H1 (cell line): Measurements from ENCODE around the gene WDR64. TPM values are rescaled to one million over a fixed set of nuclear protein-coding genes. Genes with fewer than 3 reads are reported as not detected.

Experiments used
- CTCF ChIA-PET: fragments of 300-600 bp; sonication (Branson Sonifier 250); formaldehyde crosslinking; loops from one replicate; lab custom pipeline; 2021; ENCODE audit not compliant: partially characterized antibody; lab: Charles Lee
- POLR2A ChIA-PET: fragments of 300-600 bp; sonication (Branson Sonifier 250); formaldehyde crosslinking; loops from one replicate; lab custom pipeline; 2021; ENCODE audit warnings: inconsistent platforms; ENCODE audit not compliant: partially characterized antibody; lab: Charles Lee
- DNase-seq, 2 experiments: peaks; one replicate each; pipeline versions ENCODE4 v3.0.0 to v3.0.0-alpha.2; 2010 to 2022; ENCODE audit warnings: low spot score in 2 of 2, low read depth in 1 of 2, mixed read lengths in 1 of 2
- FAIRE-seq: peaks from 2 replicates; lab custom pipeline; 2011; peaks lifted over from hg19 to GRCh38; lab: Jason Lieb, UNC
- H2AFZ ChIP-seq: 2 replicates; pipeline ENCODE4 v1.8.1; 2012; ENCODE audit warnings: low read length, inconsistent platforms
- H2AK5ac ChIP-seq: 2 replicates; pipeline ENCODE4 v1.6.1; 2013; ENCODE audit warnings: low read depth, low read length
- H2BK120ac ChIP-seq: replicated peaks from 2 replicates; pipeline ENCODE3; 2013; ENCODE audit warnings: low read depth, low read length, inconsistent platforms
- H2BK12ac ChIP-seq: 2 replicates; pipeline ENCODE4 v1.6.1; 2013; ENCODE audit warnings: low read depth, low read length
- H2BK15ac ChIP-seq: 2 replicates; pipeline ENCODE4 v1.6.1; 2013; ENCODE audit warnings: low read length
- H2BK20ac ChIP-seq: 2 replicates; pipeline ENCODE4 v1.6.1; 2013; ENCODE audit warnings: low read length
- H2BK5ac ChIP-seq: 2 replicates; pipeline ENCODE4 v1.6.1; 2013; ENCODE audit warnings: low read depth, low read length
- H3K14ac ChIP-seq: 2 replicates; pipeline ENCODE4 v1.6.1; 2013; ENCODE audit warnings: inconsistent platforms; ENCODE audit not compliant: insufficient read length
- H3K18ac ChIP-seq: 2 replicates; pipeline ENCODE4 v1.6.1; 2013; ENCODE audit warnings: low read length; ENCODE audit errors: extremely low read depth
- H3K23ac ChIP-seq: 2 replicates; pipeline ENCODE4 v1.6.1; 2013; ENCODE audit warnings: inconsistent platforms; ENCODE audit not compliant: insufficient read length
- H3K23me2 ChIP-seq: 2 replicates; pipeline ENCODE4 v1.6.1; 2013; ENCODE audit warnings: low read depth, low read length
- H3K27ac ChIP-seq: 2 replicates; pipeline ENCODE4 v1.6.1; 2011; ENCODE audit warnings: low read depth, low read length, inconsistent platforms
- H3K27me3 ChIP-seq, 4 experiments: replicated peaks in 1 of 4; 1 replicate in 1 of 4; 2 replicates in 3 of 4; pipeline versions ENCODE4 v1.6.1 to v1.8.1; 2011 to 2013; ENCODE audit warnings: low read length in 3 of 4, mild to moderate bottlenecking in 3 of 4, inconsistent platforms in 2 of 4, mixed read lengths in 2 of 4, moderate library complexity in 1 of 4; ENCODE audit not compliant: control insufficient read depth in 3 of 4, insufficient read depth in 3 of 4; ENCODE audit errors: extremely low read depth in 1 of 4
- H3K36me3 ChIP-seq, 4 experiments: 2 replicates each; pipeline versions ENCODE4 v1.6.1 to v1.8.1; 2011 to 2013; ENCODE audit warnings: mild to moderate bottlenecking in 4 of 4, low read length in 3 of 4, moderate library complexity in 2 of 4, control low read depth in 1 of 4, inconsistent platforms in 1 of 4; ENCODE audit not compliant: insufficient read depth in 4 of 4, control insufficient read depth in 2 of 4
- H3K4ac ChIP-seq: replicated peaks from 2 replicates; pipeline ENCODE3; 2013; ENCODE audit warnings: low read length, low read depth, mixed read lengths, inconsistent platforms; ENCODE audit not compliant: insufficient read length
- H3K4me1 ChIP-seq, 4 experiments: replicated peaks in 1 of 4; 1 replicate in 1 of 4; 2 replicates in 3 of 4; pipeline versions ENCODE4 v1.6.1 to v1.8.1; 2011 to 2013; ENCODE audit warnings: low read length in 3 of 4, inconsistent platforms in 2 of 4, mixed read lengths in 1 of 4; ENCODE audit not compliant: insufficient read depth in 4 of 4, control insufficient read depth in 3 of 4
- H3K4me2 ChIP-seq, 2 experiments: 2 replicates each; pipeline versions ENCODE4 v1.6.1 to v1.8.1; 2011 to 2013; ENCODE audit warnings: low read depth in 2 of 2, low read length in 2 of 2, control low read depth in 1 of 2, inconsistent platforms in 1 of 2, mild to moderate bottlenecking in 1 of 2; ENCODE audit not compliant: insufficient read depth in 1 of 2
- H3K4me3 ChIP-seq, 4 experiments: fragments of 200-600, 300-600 bp in 1 of 4; sonication (generic), shearing (Covaris generic), sonication (Bioruptor Twin) in 1 of 4; 2 replicates each; pipeline versions ENCODE4 v1.5.1 to v1.8.1; 2011 to 2016; ENCODE audit warnings: low read length in 4 of 4, low read depth in 3 of 4, control low read depth in 2 of 4, inconsistent platforms in 2 of 4, mild to moderate bottlenecking in 2 of 4, mixed read lengths in 1 of 4, moderate library complexity in 1 of 4; ENCODE audit not compliant: insufficient read depth in 2 of 4; ENCODE audit errors: extremely low read depth in 1 of 4
- H3K56ac ChIP-seq: replicated peaks from 2 replicates; pipeline ENCODE3; 2013; ENCODE audit warnings: low read depth, mild to moderate bottlenecking, mixed read lengths, low read length, inconsistent platforms; ENCODE audit not compliant: insufficient read length
- H3K79me1 ChIP-seq: 2 replicates; pipeline ENCODE4 v1.6.1; 2013; ENCODE audit warnings: low read depth, low read length, control low read depth
- H3K79me2 ChIP-seq, 2 experiments: 2 replicates each; pipeline versions ENCODE4 v1.6.1 to v1.8.1; 2012 to 2013; ENCODE audit warnings: low read length in 2 of 2, mild to moderate bottlenecking in 2 of 2, inconsistent platforms in 1 of 2; ENCODE audit not compliant: insufficient read depth in 2 of 2, control insufficient read depth in 1 of 2
- H3K9ac ChIP-seq, 4 experiments: replicated peaks in 1 of 4; 1 replicate in 1 of 4; 2 replicates in 3 of 4; pipeline versions ENCODE4 v1.6.1 to v1.8.1; 2011 to 2013; ENCODE audit warnings: low read depth in 3 of 4, low read length in 3 of 4, control low read depth in 2 of 4, mild to moderate bottlenecking in 2 of 4, moderate library complexity in 2 of 4, inconsistent platforms in 1 of 4; ENCODE audit errors: extremely low read depth in 1 of 4
- H3K9me3 ChIP-seq, 2 experiments: 2 replicates each; pipeline versions ENCODE4 v1.6.1 to v1.8.1; 2012 to 2013; ENCODE audit warnings: mild to moderate bottlenecking in 2 of 2, moderate library complexity in 2 of 2, control low read depth in 1 of 2, inconsistent platforms in 1 of 2, low read depth in 1 of 2, low read length in 1 of 2, mixed read lengths in 1 of 2; ENCODE audit not compliant: insufficient read depth in 2 of 2
- H4K20me1 ChIP-seq, 2 experiments: replicated peaks in 1 of 2; 2 replicates each; pipeline versions ENCODE3 to v1.8.1; 2011 to 2013; ENCODE audit warnings: inconsistent platforms in 2 of 2, low read length in 2 of 2, mild to moderate bottlenecking in 1 of 2; ENCODE audit not compliant: insufficient read depth in 2 of 2, control insufficient read depth in 1 of 2
- H4K5ac ChIP-seq: 2 replicates; pipeline ENCODE4 v1.6.1; 2013; ENCODE audit warnings: low read length, low read depth, mixed read lengths, inconsistent platforms; ENCODE audit not compliant: insufficient read length
- H4K8ac ChIP-seq: 2 replicates; pipeline ENCODE4 v1.8.0; 2013; ENCODE audit warnings: mild to moderate bottlenecking, moderate library complexity, low read length, inconsistent platforms; ENCODE audit not compliant: insufficient read depth; ENCODE audit errors: extremely low read depth
- H4K91ac ChIP-seq: replicated peaks from 2 replicates; pipeline ENCODE3; 2013; ENCODE audit warnings: low read length, mixed read lengths, inconsistent platforms; ENCODE audit not compliant: insufficient read length
- CBX8 ChIP-seq: fragments of 300-800, 300-1000 bp; sonication (generic); IDR thresholded peaks from 2 replicates; pipeline ENCODE4 v1.7.1; 2016; ENCODE audit warnings: low read depth, low read length, borderline replicate concordance
- GTF2F1 ChIP-seq: IDR thresholded peaks from 2 replicates; pipeline ENCODE4 v1.6.1; 2012; ENCODE audit warnings: low read depth, low read length, improper control_type of control experiment, borderline replicate concordance
- HDAC2 ChIP-seq, 2 experiments: fragments of 300-600 bp in 1 of 2; sonication (generic) in 1 of 2; IDR thresholded peaks; 2 replicates each; pipeline ENCODE4 v1.6.1; 2011 to 2012; ENCODE audit warnings: low read depth in 2 of 2, low read length in 2 of 2, mild to moderate bottlenecking in 2 of 2, moderate library complexity in 2 of 2, borderline replicate concordance in 1 of 2, inconsistent platforms in 1 of 2
- HDAC6 ChIP-seq: IDR thresholded peaks from one replicate; pipeline ENCODE4 v1.7.1; 2012; ENCODE audit warnings: low read depth, mild to moderate bottlenecking, inconsistent platforms, low read length, moderate library complexity
- KDM4A ChIP-seq: IDR thresholded peaks from one replicate; pipeline ENCODE4 v1.7.1; 2012; ENCODE audit warnings: low read depth, mild to moderate bottlenecking, moderate library complexity, low read length, inconsistent platforms; ENCODE audit not compliant: severe bottlenecking
- RFX5 ChIP-seq: IDR thresholded peaks from 2 replicates; pipeline ENCODE4 v1.6.1; 2011; ENCODE audit warnings: low read depth, low read length, improper control_type of control experiment, borderline replicate concordance
- RXRA ChIP-seq: IDR thresholded peaks from 2 replicates; pipeline ENCODE4 v1.6.1; 2011; ENCODE audit warnings: low read depth, mild to moderate bottlenecking, low read length, moderate library complexity; ENCODE audit not compliant: insufficient read depth
- SIN3A ChIP-seq, 2 experiments: IDR thresholded peaks in 1 of 2; conservative IDR thresholded peaks in 1 of 2; 2 replicates each; pipeline ENCODE4 v1.6.1; 2011 to 2012; ENCODE audit warnings: low read length in 2 of 2, improper control_type of control experiment in 1 of 2, low read depth in 1 of 2, mild to moderate bottlenecking in 1 of 2
- TAF1 ChIP-seq: IDR thresholded peaks from 2 replicates; pipeline ENCODE4 v1.6.1; 2011; ENCODE audit warnings: mild to moderate bottlenecking, low read depth, low read length
- WGBS, 2 experiments: shearing (Covaris generic) in 1 of 2; methylation state at CpG; one replicate each; pipeline versions ENCODE4 v1.1.6 to v1.1.7; 2013 to 2015; ENCODE audit warnings: low lambda C conversion rate in 2 of 2, mixed read lengths in 2 of 2, inconsistent platforms in 1 of 2, low coverage in 1 of 2, missing lambda C conversion rate in 1 of 2; ENCODE audit not compliant: insufficient replicate concordance in 2 of 2, insufficient coverage in 1 of 2, insufficient read length in 1 of 2; ENCODE audit errors: extremely low coverage in 1 of 2, missing lambda C conversion rate in 1 of 2; 5-methylcytosine and 5-hydroxymethylcytosine counted together
- polyA plus RNA-seq, 7 experiments: library from polyadenylated mRNA; depleted of rRNA in 3 of 7; stranded (reverse) in 5 of 7; unstranded in 2 of 7; fragments of >200 nt in 5 of 7; fragments of 200-250 nt in 2 of 7; gene quantifications; 1 replicate in 5 of 7; 2 replicates in 1 of 7; 4 replicates in 1 of 7; pipeline versions ENCODE4 v1.2.1 to v1.2.3, GENCODE V29; 2011 to 2013; ENCODE audit warnings: missing spikeins in 2 of 7, mixed read lengths in 2 of 7
- total RNA-seq: library from RNA; stranded (reverse); fragmentation: NEBNext Ultra II Directional; extraction: Animal tissue kit (Norgen Biotek cat#: 25700); gene quantifications from 2 replicates; pipeline ENCODE4 v1.2.1, GENCODE V29; 2021

WDR64 gene
- total and polyA plus RNA-seq, 2 of the 8 experiments (the other 6 are each of a cell fraction or from before 2014, with no cell fraction given) = 0.02 TPM; not detected in 1

DNA sequence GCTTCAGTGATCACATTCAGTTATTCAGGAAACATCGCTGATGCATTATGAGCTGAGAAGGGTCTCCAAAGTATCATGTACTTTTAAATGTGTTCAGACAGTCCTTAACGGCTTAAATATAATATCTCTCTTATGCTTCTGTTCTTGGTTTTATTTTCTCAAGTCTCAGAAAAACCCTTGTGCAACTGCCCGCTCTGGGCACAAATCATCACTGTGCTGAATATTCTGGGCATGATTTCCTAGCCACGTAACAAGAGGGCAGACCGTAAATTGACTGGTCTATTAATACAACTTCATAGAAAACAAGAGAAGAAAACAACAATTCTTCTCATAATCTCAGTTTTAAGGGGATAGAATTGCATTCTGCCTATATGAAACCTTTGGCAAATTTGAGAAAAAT, 99.4 kb downstream of the WDR64 start:
- Histone ChIP-seq H3K27me3 (no peaks in the 10 kb centered on the region), H4K5ac (no peak overlapping the region), H4K91ac (no peak overlapping the region), H3K9ac (no peak overlapping the region)
- POLR2A ChIA-PET = no interaction called here
- TF ChIP-seq SIN3A (conservative IDR thresholded peaks at IDR 0.05 in 1 of 2, IDR thresholded peaks at IDR 0.05 in 1 of 2; ENCODE audit: low read depth in 1 of 2, low read length in 2 of 2) = no peak
- TF ChIP-seq CBX8 = no peak
- no peak for TF ChIP-seq GTF2F1
- no peak for TF ChIP-seq RXRA
- no peak for TF ChIP-seq RFX5
- no peak for TF ChIP-seq HDAC2 (IDR thresholded peaks at IDR 0.05; ENCODE audit: borderline replicate concordance in 1 of 2, low read depth in 2 of 2, low read length in 2 of 2)
- no peak for TF ChIP-seq KDM4A
- no peak for TF ChIP-seq TAF1
- TF ChIP-seq HDAC6 = no peak
- TF ChIP-seq, all 59 proteins: peak for 0
- H3K79me1 ChIP-seq = no peaks in the 10 kb centered on the region
- no peak overlapping the region for H3K18ac ChIP-seq
- H3K14ac ChIP-seq = no peak overlapping the region
- no peaks in the 10 kb centered on the region for H4K20me1 ChIP-seq
- H2BK20ac ChIP-seq = no peak overlapping the region
- no peaks in the 10 kb centered on the region for H3K36me3 ChIP-seq
- no peak overlapping the region for H2AK5ac ChIP-seq
- no peak overlapping the region for H2BK120ac ChIP-seq
- H3K9me3 ChIP-seq = no peaks in the 10 kb centered on the region
- H3K23ac ChIP-seq = no peak overlapping the region
- no peak overlapping the region for H2BK12ac ChIP-seq
- CTCF ChIA-PET = interaction anchor here (1.4 kb wide), 1 partner anchor 140 kb away, joined by 4 read pairs; no protein-coding TSS in a partner anchor
- no peak overlapping the region for H3K4me3 ChIP-seq
- no peak overlapping the region for H2BK5ac ChIP-seq
- H3K4ac ChIP-seq = no peak overlapping the region
- H4K8ac ChIP-seq = no peak overlapping the region
- H3K79me2 ChIP-seq = no peaks in the 10 kb centered on the region
- no peak overlapping the region for H2AFZ ChIP-seq
- 92% methylated on average over 5 of the region's 5 CpGs; no CpG with 5 or more reads in 1 of the 2 experiments for WGBS, 2 experiments
- no peak for FAIRE-seq
- DNase-seq = no peak
- H3K4me2 ChIP-seq = no peak overlapping the region
- H3K23me2 ChIP-seq = no peaks in the 10 kb centered on the region
- peaks cover 1 to 7% (median 4%) of the 10 kb centered on the region in 4 experiments; a peak in 4 of 7 replicates for H3K4me1 ChIP-seq
- H2BK15ac ChIP-seq = no peak overlapping the region
- H3K27ac ChIP-seq = no peak overlapping the region
- no peak overlapping the region for H3K56ac ChIP-seq
